NAMALWA (cell line): Measurements from ENCODE around the gene DHRSX.

Experiments used
- DNase-seq: peaks from one replicate; pipeline ENCODE4 v3.0.0-alpha.2; 2015; ENCODE audit warnings: low spot score

The DHRSX gene

GRCh38 chrX:2193273-2193592, 307.5 kb downstream of the DHRSX start:
- DNase-seq = no peak

GRCh38 chrX:2192584-2193272, 308.0 kb downstream of the DHRSX start:
- no peak for DNase-seq

- DNase-seq = no peak
Measured at GRCh38 chrX:2188840-2189239, 311.9 kb downstream of the DHRSX start.

DNA sequence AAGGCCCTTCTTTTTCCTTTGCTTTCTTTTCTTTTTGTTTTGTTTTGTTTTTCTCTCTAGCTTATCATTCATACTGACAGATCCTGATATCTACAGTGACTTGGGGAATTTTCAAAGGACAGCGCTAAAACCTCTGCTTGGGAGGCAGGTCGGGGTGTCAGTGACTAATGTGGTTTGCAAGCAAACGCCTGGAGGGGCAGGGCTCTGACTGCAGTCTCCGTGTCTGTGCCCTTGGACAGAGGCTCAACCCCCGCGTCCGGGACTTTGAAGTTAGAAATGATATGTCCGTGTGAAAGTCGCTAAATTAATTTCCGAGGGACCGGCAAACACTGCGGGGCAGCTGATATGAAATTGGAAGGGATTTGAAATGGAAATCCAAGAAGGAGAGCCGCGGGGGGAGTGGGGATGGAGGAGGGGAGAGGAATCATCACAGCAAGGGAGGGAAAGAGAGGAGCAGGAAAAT, 312.4 kb downstream of the DHRSX start:
- no peak for DNase-seq

DNA sequence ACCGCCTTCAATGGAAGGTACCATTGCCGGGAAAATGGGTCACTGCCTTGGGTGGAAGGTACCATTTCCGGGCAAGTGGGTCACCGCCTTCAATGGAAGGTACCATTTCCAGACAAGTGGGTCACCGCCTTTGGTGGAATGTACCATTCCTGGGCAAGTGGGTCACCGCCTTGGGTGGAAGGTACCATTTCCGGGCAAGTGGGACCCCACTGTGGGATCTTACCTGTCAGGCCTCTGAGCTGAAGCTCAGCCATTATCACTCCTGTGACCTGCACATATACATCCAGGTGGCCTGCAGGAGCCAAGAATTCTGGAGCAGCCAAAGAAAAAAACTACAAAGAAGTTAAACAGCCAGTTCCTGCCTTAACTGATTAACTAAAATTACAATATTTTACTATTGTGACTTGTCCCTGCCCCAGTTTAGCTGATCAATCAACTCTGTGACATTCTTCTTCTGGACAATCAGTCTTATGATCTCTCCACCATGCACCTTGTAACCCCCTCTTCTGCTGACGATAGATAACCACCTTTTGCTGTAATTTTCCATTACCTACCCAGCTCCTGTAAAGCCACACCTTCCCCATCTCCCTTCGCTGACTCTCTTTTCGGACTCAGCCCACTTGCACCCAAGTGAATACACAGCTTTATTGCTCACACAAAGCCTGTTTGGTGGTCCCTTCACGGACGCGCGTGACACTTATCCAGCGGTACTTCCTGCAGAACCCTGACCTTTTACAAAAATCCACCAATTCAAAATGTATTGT, 313.2 kb downstream of the DHRSX start:
- no peak for DNase-seq

- DNase-seq = peak; percentile 1
Measured at GRCh38 chrX:2185341-2186082, 315.3 kb downstream of the DHRSX start.

DNA sequence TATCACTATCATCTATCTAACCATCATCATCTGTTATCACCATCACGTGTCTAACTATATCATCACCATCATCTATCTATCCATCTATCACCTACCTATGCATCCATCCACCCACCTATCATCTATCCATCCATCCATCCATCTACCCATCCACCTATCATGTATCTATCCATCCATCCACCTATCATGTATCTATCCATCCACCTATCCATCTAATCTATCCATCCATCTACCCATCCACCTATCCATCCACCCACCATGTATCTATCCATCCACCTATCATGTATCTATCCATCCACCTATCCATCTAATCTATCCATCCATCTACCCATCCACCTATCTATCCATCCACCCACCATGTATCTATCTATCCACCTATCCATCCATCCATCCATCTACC, 316.7 kb downstream of the DHRSX start:
- no peak for DNase-seq

- no peak for DNase-seq
Measured at GRCh38 chrX:2183193-2183725, 317.5 kb downstream of the DHRSX start.

GRCh38 chrX:2177541-2177940, 323.2 kb downstream of the DHRSX start:
- no peak for DNase-seq

- DNase-seq = no peak
Measured at GRCh38 chrX:2176733-2177132, 324.0 kb downstream of the DHRSX start.

DNA sequence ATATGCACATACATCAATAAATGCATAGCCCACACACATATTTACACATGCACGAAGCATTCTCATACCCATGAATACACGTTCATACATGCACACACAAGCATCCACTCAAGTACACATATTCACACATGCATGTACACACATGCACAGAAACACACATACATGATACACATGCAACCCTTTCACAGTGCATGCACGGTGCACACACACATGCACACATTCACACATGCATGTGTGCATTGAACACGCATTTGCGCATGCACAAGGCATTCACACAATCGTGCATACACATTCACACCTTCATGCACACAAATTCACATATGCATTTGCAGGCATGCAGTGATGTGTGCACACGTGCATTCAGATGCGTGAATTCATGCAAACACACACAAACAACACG, 324.5 kb downstream of the DHRSX start:
- DNase-seq = no peak

DNA sequence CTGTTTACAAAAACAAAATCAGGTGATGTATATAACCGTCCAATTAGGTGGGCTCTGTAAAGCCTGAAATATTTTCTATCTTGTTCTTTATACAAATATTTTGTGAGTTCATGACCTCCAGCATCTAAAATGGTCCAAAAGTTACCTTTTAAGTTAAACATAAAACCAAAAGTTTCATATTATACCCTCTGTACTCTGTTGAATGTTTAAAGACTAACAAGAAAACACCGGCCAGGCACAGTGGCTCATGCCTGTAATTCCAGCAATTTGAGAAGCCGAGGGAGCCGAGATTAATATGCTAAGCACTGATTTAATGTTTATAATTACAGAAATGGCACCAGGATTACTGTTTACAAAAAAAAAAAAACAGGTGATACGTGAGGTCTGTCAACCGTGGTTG, 328.4 kb downstream of the DHRSX start:
- no peak for DNase-seq
